IPS DF 4.7 (cell line): Measurements from ENCODE around the gene ZNF396.

Experiments used
- DNase-seq: peaks from one replicate; pipeline ENCODE4 v3.0.0-alpha.2; 2013; ENCODE audit warnings: low spot score; ENCODE audit errors: extremely low read depth

ZNF396 gene

GRCh38 chr18:35383136-35383535 is 6.0 kb upstream of the ZNF396 start:
- DNase-seq, result no peak

DNA sequence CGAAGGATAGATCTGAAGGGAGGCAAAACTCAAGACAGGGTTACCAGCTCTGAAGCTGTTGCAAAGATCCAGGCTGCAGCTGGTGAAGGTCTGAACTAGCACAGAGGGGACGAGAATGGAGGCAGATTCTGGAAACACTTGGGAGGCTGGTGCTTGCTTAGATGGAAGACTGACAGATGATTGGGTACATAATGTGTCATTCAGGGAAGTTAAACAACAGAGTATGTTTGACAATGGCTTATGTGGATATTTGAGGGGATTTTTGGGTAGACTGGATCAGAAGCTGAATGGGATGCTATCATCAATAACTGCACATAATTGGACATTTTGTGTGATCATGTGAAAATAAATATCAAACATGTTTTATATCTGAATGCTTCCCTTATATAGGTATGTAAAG is 2.3 kb upstream of the ZNF396 start:
- DNase-seq, result no peak

- DNase-seq, result no peak
Observed at GRCh38 chr18:35378574-35378896, 1.4 kb upstream of the ZNF396 start.

DNA sequence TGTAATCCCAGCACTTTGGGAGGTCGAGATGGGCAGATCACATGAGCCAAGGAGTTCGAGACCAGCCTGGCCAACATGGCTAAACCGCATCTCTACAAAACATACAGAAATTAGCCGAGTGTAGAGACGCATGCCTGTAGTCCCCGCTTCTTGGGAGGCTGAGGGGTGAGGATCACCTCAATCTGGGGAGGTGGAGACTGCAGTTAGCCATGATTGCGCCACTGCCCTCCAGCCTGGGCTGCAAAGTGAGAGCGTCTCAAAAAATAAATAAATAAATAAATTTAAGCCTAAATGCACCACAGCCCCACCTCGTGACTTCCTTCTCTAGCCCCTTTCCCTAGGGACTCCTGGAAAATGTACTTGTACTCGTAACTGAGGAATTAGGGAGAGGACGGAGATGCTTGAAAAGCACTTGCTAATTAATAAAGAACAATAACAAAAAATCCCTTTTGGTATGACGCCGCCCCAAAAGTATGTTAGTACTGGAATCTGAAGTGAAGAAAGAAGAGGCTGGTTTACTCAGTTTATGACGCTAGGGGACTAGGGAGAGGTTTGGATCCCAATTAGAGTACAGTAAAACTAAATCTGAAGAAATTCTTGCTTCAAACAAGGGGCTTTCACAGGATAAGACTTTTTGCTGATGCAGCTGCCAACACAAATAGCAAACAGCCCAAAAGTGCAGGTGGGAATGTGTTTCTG is 887 bp upstream of the ZNF396 start:
- DNase-seq, result no peak

DNA sequence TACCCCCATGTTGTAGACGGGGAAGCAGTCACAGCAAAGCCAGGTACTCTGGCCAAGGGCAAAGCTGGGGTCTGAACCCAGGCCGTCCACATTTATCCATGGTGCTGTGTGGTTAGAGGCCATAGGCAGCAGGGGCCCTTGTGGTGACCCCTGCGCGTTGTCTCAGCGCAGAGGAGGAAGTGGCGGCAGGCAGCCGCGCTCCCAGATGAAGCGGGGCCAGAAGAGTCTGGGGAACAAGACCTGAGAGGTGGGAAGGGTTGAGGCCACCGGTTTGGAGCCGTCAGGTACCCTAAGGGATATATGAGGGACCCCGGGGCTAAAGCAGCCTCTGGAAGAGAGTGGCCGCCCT is 770 bp downstream of the ZNF396 start:
- no peak for DNase-seq

- no peak for DNase-seq
Observed at GRCh38 chr18:35374708-35375107, 2.4 kb downstream of the ZNF396 start.

DNA sequence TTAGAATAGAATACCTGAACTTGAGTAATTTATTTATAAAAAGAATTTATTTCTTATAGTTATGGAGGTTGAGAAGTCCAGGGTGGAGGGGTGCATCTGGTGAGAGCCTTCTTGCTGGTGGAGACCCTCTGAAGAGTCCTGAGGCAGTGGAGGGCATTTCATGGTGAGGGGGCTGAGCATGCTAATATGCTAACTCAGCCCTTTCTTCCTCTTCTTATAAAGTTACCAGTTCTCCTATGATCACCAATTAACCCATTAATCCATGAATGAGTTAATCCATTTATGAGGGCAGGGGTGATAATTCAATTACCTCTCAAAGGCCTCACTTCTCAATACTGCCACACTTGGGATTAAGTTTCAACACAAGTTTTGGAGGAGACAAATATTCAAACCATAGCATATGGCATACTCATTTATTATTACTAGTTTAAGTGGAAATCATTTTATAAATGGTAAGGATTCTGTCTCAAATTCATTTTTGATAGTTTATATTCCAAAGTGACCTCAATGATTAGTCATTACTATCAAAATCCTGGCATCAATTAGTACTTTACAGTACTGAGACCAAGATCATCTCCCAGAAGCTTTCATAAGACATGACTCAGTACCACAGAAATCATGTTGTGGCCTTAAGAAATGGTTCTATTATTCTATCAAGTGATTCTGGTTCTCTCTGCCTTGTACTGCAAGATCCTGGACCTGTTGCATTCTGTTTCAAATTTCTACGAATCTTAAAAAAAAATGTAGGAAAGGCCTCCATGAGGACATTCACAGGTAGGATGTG is 5.5 kb downstream of the ZNF396 start:
- DNase-seq, result no peak

- no peak for DNase-seq
Observed at GRCh38 chr18:35369126-35369525, 8.0 kb downstream of the ZNF396 start.

GRCh38 chr18:35368595-35368994 is 8.5 kb downstream of the ZNF396 start:
- no peak for DNase-seq

DNA sequence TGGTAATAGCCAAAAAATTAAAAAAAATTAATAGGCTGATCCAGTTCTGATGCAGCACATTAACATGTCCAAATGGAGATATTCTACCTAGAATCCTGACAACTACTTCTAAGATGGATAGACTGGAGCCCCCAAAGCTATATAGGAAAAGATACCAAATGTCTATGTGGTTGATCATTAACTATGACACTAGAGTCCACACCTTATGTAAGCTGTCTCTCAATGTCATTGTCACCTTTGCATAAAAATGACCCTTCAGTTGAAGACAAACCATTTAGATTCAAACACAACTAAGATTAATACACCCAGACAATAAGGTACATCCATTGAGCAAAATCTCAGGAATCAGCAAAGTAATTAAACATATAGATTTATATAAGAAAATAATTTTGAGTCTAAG is 14.6 kb downstream of the ZNF396 start:
- no peak for DNase-seq

- no peak for DNase-seq
Observed at GRCh38 chr18:35361570-35362321, 15.4 kb downstream of the ZNF396 start.

- peak; percentile 88 for DNase-seq
Observed at GRCh38 chr18:35355140-35355618, 22.0 kb downstream of the ZNF396 start.

- no peak for DNase-seq
Observed at GRCh38 chr18:35352778-35353177, 24.4 kb downstream of the ZNF396 start.

DNA sequence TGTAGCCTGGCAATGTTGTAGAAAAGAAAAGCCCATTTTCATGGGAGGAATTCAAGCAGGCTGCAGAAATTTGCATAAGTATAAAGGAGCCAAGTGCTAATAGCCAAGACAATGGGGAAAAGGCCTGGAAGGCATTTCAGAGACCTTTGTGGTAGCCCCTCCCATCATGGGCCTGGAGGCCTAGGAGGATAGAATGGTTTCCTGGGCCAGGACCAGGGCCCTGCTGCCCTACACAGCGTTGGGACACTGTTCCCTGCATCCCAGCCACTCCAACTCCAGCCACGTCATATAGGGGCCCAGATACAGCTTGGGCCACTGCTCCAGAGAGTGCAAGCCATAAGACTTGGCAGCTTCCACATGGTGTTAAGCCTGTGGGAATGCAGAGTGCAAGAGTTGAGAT is 24.9 kb downstream of the ZNF396 start:
- no peak for DNase-seq

GRCh38 chr18:35348001-35348400 is 29.1 kb downstream of the ZNF396 start:
- DNase-seq, result no peak

GRCh38 chr18:35345950-35346349 is 31.2 kb downstream of the ZNF396 start:
- DNase-seq, result no peak

- DNase-seq, result no peak
Observed at GRCh38 chr18:35345460-35345921, 31.6 kb downstream of the ZNF396 start.

- DNase-seq, result no peak
Observed at GRCh38 chr18:35344736-35345459, 32.2 kb downstream of the ZNF396 start.

GRCh38 chr18:35343936-35344735 is 33.0 kb downstream of the ZNF396 start, which contains the start of gene ZNF24:
TSS of gene ZNF24 (minus strand) at chr18:35344420. CDS start at chr18:35340650, 3,770 bp downstream.
- DNase-seq, result no peak

DNA sequence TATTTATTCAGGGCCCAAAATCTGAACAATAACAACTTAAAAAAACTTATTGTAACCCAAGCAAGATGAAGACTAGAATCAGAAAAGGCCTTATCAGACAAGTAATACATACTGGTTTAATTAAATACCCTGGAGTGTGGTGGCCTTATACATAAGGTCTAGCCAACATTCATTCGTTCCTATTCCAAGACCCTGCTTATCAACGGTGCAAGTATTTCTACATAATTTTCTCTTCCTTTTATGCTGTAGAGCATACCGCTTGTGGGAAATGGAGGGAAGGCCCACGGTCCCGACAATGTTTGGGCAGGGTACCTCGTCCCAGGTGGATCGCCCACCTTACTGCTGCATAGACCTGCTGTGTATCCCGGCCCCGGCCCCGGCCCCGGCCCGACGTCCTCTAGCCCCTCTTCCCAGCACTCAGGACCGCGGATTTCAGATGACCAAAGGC is 33.6 kb downstream of the ZNF396 start:
- no peak for DNase-seq

GRCh38 chr18:35337286-35337685 is 39.9 kb downstream of the ZNF396 start:
- no peak for DNase-seq
